HepG2 (cell line): ENCODE results near the gene SPTB. TPM values are rescaled to one million over a fixed set of nuclear protein-coding genes. Genes with fewer than 3 reads are reported as not detected.

Experiments
- ASH2L ChIP-seq: fragments of 300-600, 200-600 bp; sonication (generic); IDR thresholded peaks from 2 replicates; pipeline ENCODE4 v1.7.0; 2017; ENCODE audit warnings: low read depth, mild to moderate bottlenecking, moderate library complexity, mixed read lengths, low read length; ENCODE audit not compliant: insufficient read length
- ATF5 ChIP-seq: sonication (generic); formaldehyde crosslinking; IDR thresholded peaks from 2 replicates; pipeline ENCODE4 v1.4.0; 2020; ENCODE audit warnings: mild to moderate bottlenecking, low read depth, missing genetic modification reagents
- CBX1 ChIP-seq: IDR thresholded peaks from one replicate; pipeline ENCODE4 v1.6.1; 2016; ENCODE audit warnings: antibody characterized with exemption, low read depth
- CHD4 ChIP-seq: fragments of 200-600 bp; sonication (generic); IDR thresholded peaks from 2 replicates; pipeline ENCODE4 v1.7.0; 2017; ENCODE audit warnings: mild to moderate bottlenecking, low read length, borderline replicate concordance
- HINFP ChIP-seq: sonication (generic); formaldehyde crosslinking; IDR thresholded peaks from 2 replicates; pipeline ENCODE4 v1.4.0; 2020; ENCODE audit warnings: low read depth, mild to moderate bottlenecking, missing genetic modification reagents
- HOMEZ ChIP-seq: IDR thresholded peaks from 2 replicates; pipeline ENCODE4 v1.6.1; 2016; ENCODE audit warnings: low read depth
- KDM1A ChIP-seq: IDR thresholded peaks from 2 replicates; pipeline ENCODE4 v1.6.1; 2016; ENCODE audit warnings: missing compliant biosample characterization
- MBD4 ChIP-seq: IDR thresholded peaks from 2 replicates; pipeline ENCODE4 v1.6.1; 2012; ENCODE audit warnings: low read length, inconsistent platforms, borderline replicate concordance
- MEIS1 ChIP-seq: sonication (generic); formaldehyde crosslinking; IDR thresholded peaks from 2 replicates; pipeline ENCODE4 v1.9.0; 2021; ENCODE audit warnings: mild to moderate bottlenecking, missing genetic modification reagents, moderate library complexity, borderline replicate concordance
- NFE2L2 ChIP-seq: fragments of 150-350 bp; IDR thresholded peaks from 2 replicates; pipeline ENCODE4 v1.6.1; 2014; ENCODE audit warnings: low read length
- NFIB ChIP-seq: sonication (generic); formaldehyde crosslinking; IDR thresholded peaks from 2 replicates; pipeline ENCODE4 v1.9.0; 2021; ENCODE audit warnings: missing genetic modification reagents, mild to moderate bottlenecking, borderline replicate concordance
- ONECUT2 ChIP-seq: sonication (generic); formaldehyde crosslinking; IDR thresholded peaks from 2 replicates; pipeline ENCODE4 v1.4.0; 2020; ENCODE audit warnings: missing genetic modification reagents
- PHB2 ChIP-seq: fragments of 450-650 bp; IDR thresholded peaks from 2 replicates; pipeline ENCODE4 v1.6.1; 2018; ENCODE audit not compliant: partially characterized antibody
- RFX1 ChIP-seq: fragments of 450-650 bp; IDR thresholded peaks from 2 replicates; pipeline ENCODE4 v1.6.1; 2017
- RXRB ChIP-seq: IDR thresholded peaks from 2 replicates; pipeline ENCODE4 v1.6.1; 2016; ENCODE audit warnings: borderline replicate concordance, missing genetic modification reagents, missing compliant biosample characterization
- SRF ChIP-seq: IDR thresholded peaks from 2 replicates; pipeline ENCODE4 v1.6.1; 2011; ENCODE audit warnings: mild to moderate bottlenecking, low read depth, low read length, moderate library complexity
- ZBTB1 ChIP-seq: sonication (generic); formaldehyde crosslinking; IDR thresholded peaks from 2 replicates; pipeline ENCODE4 v1.4.0; 2020; ENCODE audit warnings: missing genetic modification reagents, borderline replicate concordance
- ZBTB38 ChIP-seq: sonication (generic); formaldehyde crosslinking; IDR thresholded peaks from 2 replicates; pipeline ENCODE4 v1.5.1; 2020; ENCODE audit warnings: mild to moderate bottlenecking, missing genetic modification reagents
- ZMYM4 ChIP-seq: sonication (generic); formaldehyde crosslinking; IDR thresholded peaks from 2 replicates; pipeline ENCODE4 v1.8.1; 2023; ENCODE audit warnings: mild to moderate bottlenecking, missing genetic modification reagents
- ZNF256 ChIP-seq: sonication (generic); formaldehyde crosslinking; conservative IDR thresholded peaks from 2 replicates; pipeline ENCODE4 v1.4.0; 2020; ENCODE audit warnings: missing genetic modification reagents
- ZNF543 ChIP-seq: sonication (generic); formaldehyde crosslinking; IDR thresholded peaks from 2 replicates; pipeline ENCODE4 v1.4.0; 2020; ENCODE audit warnings: mild to moderate bottlenecking, missing genetic modification reagents
- ZNF547 ChIP-seq: sonication (generic); formaldehyde crosslinking; IDR thresholded peaks from 2 replicates; pipeline ENCODE4 v1.5.1; 2020; ENCODE audit warnings: mild to moderate bottlenecking, missing genetic modification reagents
- ZNF639 ChIP-seq: conservative IDR thresholded peaks from 2 replicates; pipeline ENCODE4 v1.6.1; 2018; ENCODE audit warnings: missing genetic modification reagents
- ZNF660 ChIP-seq: sonication (generic); formaldehyde crosslinking; IDR thresholded peaks from 2 replicates; pipeline ENCODE4 v1.5.1; 2020; ENCODE audit warnings: mild to moderate bottlenecking, low read depth, missing genetic modification reagents, borderline replicate concordance
- ZNF703 ChIP-seq: sonication (generic); formaldehyde crosslinking; IDR thresholded peaks from 2 replicates; pipeline ENCODE4 v1.5.1; 2020; ENCODE audit warnings: missing genetic modification reagents, mild to moderate bottlenecking, moderate library complexity, borderline replicate concordance
- ZNF720 ChIP-seq: sonication (generic); formaldehyde crosslinking; IDR thresholded peaks from 2 replicates; pipeline ENCODE4 v1.4.0; 2020; ENCODE audit warnings: missing genetic modification reagents
- ZNF768 ChIP-seq: sonication (generic); formaldehyde crosslinking; IDR thresholded peaks from 2 replicates; pipeline ENCODE4 v1.4.0; 2020; ENCODE audit warnings: missing genetic modification reagents
- polyA plus RNA-seq, 8 experiments: library from polyadenylated mRNA; depleted of rRNA in 3 of 8; stranded (reverse) in 7 of 8; unstranded in 1 of 8; fragments of >200 nt; fragmentation: Illumina TruSeq in 4 of 8; extraction: Trizol in 4 of 8; gene quantifications; 2 replicates each; pipeline versions ENCODE4 v1.2.1 to v1.2.3, GENCODE V29; 2011 to 2016; ENCODE audit warnings: low read depth in 4 of 8, missing spikeins in 1 of 8, mixed read lengths in 1 of 8; ENCODE audit not compliant: insufficient read depth in 1 of 8
- total RNA-seq, 5 experiments: library from RNA; depleted of rRNA; stranded (reverse); fragments of >200 nt; fragmentation: Illumina TruSeq; extraction: Trizol; gene quantifications; 2 replicates each; pipeline ENCODE4 v1.2.3, GENCODE V29; 2016; ENCODE audit warnings: low read depth in 1 of 5
- TF ChIP-seq, protein P1 (sequence below): IDR thresholded peaks from 2 replicates; pipeline ENCODE4 v1.6.1; 2016; ENCODE audit warnings: mild to moderate bottlenecking

The SPTB gene
- total and polyA plus RNA-seq, 2 of the 13 experiments (the other 11 are each of a cell fraction or from before 2014, with no cell fraction given), result 0.01 to 0.02 TPM

DNA sequence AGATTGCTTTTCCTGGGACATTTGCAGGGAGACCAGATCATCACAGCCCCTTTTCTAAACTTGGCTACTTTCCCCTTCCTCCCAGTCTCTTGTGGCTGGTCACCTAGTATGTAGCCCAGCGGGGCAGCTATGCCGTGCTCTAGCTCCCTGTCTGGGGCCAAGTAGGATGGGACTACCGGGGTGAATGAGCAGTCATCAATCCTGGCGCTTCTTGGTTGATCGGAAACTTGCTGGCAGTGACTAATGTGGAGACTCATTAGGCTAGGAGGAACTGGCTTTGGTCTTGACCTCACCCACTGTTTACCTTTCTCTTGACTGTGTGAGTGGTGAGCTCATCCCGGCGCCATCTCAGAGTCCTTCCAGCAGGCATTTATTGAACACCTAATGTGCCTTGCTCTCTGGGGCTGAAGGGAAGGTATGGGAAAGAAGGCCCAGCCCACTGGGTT lies 159.6 kb downstream of the SPTB start (continued):
- TF ChIP-seq ONECUT2 (no peak), ZNF768 (CRISPR knock-in tag) (no peak), ZNF703 (no peak), ZNF639 (CRISPR knock-in tag) (no peak), MEIS1 (no peak), ZNF720 (CRISPR knock-in tag) (no peak), MBD4 (no peak), ZMYM4 (CRISPR knock-in tag) (no peak), HOMEZ (CRISPR knock-in tag) (peak; percentile 44; the same call in 1 of the 2 replicates), KDM1A (CRISPR knock-in tag) (0 out of 2 replicates have a peak, but pooled peaks have one; percentile 8), NFIB (CRISPR knock-in tag) (no peak), ZNF256 (CRISPR knock-in tag) (no peak), ASH2L (no peak), ZBTB38 (CRISPR knock-in tag) (no peak), NFE2L2 (no peak), HINFP (CRISPR knock-in tag) (no peak), RXRB (CRISPR knock-in tag) (0 out of 2 replicates have a peak, but pooled peaks have one; percentile 37), CHD4 (no peak), PHB2 (no peak), ZBTB1 (CRISPR knock-in tag) (no peak), CBX1 (no peak), RFX1 (no peak), ZNF543 (no peak), ATF5 (CRISPR knock-in tag) (no peak), SRF (no peak), ZNF660 (CRISPR knock-in tag) (no peak), ZNF547 (CRISPR knock-in tag) (no peak)
- TF ChIP-seq, protein P1, sequence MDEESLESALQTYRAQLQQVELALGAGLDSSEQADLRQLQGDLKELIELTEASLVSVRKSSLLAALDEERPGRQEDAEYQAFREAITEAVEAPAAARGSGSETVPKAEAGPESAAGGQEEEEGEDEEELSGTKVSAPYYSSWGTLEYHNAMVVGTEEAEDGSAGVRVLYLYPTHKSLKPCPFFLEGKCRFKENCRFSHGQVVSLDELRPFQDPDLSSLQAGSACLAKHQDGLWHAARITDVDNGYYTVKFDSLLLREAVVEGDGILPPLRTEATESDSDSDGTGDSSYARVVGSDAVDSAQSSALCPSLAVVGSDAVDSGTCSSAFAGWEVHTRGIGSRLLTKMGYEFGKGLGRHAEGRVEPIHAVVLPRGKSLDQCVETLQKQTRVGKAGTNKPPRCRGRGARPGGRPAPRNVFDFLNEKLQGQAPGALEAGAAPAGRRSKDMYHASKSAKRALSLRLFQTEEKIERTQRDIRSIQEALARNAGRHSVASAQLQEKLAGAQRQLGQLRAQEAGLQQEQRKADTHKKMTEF (CRISPR knock-in tag), result no peak
